CMK (cell line): ENCODE data around the gene SNX5.

ENCODE experiments used
- DNase-seq: peaks from one replicate; pipeline ENCODE4 v3.0.0-alpha.2; 2010; ENCODE audit warnings: low read depth

The SNX5 gene

GRCh38 chr20:17916433-17916891, 52.1 kb downstream of the SNX5 start:
- no peak for DNase-seq

- DNase-seq = no peak
Measured at GRCh38 chr20:17914957-17915356, 53.6 kb downstream of the SNX5 start.

GRCh38 chr20:17912916-17913315, 55.7 kb downstream of the SNX5 start:
- no peak for DNase-seq

- DNase-seq = no peak
Measured at GRCh38 chr20:17911927-17912326, 56.7 kb downstream of the SNX5 start.

- no peak for DNase-seq
Measured at GRCh38 chr20:17910828-17911294, 57.7 kb downstream of the SNX5 start.

- DNase-seq = no peak
Measured at GRCh38 chr20:17909869-17910321, 58.7 kb downstream of the SNX5 start.

GRCh38 chr20:17905544-17905943, 63.0 kb downstream of the SNX5 start:
- DNase-seq = no peak

GRCh38 chr20:17904027-17904426, 64.6 kb downstream of the SNX5 start:
- no peak for DNase-seq

- no peak for DNase-seq
Measured at GRCh38 chr20:17902531-17903083, 66.0 kb downstream of the SNX5 start.

- DNase-seq = no peak
Measured at GRCh38 chr20:17901971-17902370, 66.6 kb downstream of the SNX5 start.

- no peak for DNase-seq
Measured at GRCh38 chr20:17898548-17898994, 70.0 kb downstream of the SNX5 start.

GRCh38 chr20:17897566-17898307, 70.9 kb downstream of the SNX5 start:
- DNase-seq = no peak

- no peak for DNase-seq
Measured at GRCh38 chr20:17896771-17897369, 71.7 kb downstream of the SNX5 start.

GRCh38 chr20:17896193-17896723, 72.3 kb downstream of the SNX5 start:
- DNase-seq = no peak

- DNase-seq = no peak
Measured at GRCh38 chr20:17895641-17896171, 72.9 kb downstream of the SNX5 start.

GRCh38 chr20:17893445-17893844, 75.1 kb downstream of the SNX5 start:
- DNase-seq = no peak

GRCh38 chr20:17892189-17892938, 76.2 kb downstream of the SNX5 start:
- DNase-seq = no peak
